ENCODE measurements around the gene QKI. TPM values are rescaled to one million over a fixed set of nuclear protein-coding genes. Genes with fewer than 3 reads are reported as not detected.

Gene QKI
- total RNA-seq, 4 donors from 2014 or later: 283 to 425 (median 344) TPM

DNA sequence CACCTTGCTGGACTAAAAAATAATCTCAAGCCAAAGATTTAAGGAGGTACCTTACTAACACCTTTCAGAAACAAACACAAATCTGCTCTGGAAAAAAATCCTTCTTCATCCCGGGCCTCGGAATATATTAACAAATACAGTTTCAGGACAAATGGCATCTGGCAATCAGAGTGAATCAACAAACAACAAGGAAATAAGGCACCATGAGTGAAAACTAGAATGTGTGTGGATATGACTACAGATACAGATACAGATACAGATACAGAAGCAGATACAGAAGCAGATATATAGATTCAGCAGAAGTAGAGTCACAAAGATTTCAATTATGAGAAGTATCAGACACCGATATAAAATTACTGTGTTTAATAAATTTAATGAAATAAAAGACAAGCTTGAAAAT, 178.4 kb downstream of the QKI start:
- ATAC-seq: no peak

DNA sequence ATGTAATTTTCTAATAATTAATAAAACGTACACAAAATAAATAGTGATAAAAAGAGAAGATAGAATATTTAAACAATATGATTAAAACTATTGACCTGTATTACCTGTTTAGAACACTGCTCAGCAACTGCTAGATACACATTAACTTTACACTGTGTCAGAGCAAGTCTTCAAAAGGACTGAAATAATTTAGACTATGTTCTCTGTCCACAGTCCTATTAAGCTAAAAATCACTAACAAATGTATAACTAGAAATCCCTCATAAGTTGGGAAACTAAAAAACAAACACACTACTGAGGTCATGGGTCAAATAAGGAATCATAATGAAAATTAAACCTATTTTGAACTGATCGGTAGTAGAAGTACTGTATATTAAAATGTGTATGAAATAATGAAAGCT, 181.7 kb downstream of the QKI start:
- Histone ChIP-seq H3K4me1 (no peaks in the 10 kb centered on the region), H3K27me3 (no peaks in the 10 kb centered on the region), H3K4me3 (no peak overlapping the region), H3K9me3 (peaks cover 0 to 16% (median 3%) of the 10 kb centered on the region in 3 donors), H3K27ac (no peak overlapping the region), H3K36me3 (no peaks in the 10 kb centered on the region)
- no peak for DNase-seq
- no peak for ATAC-seq
- intact Hi-C loops (cut with DNase I; ENCODE audit: low total_unique reads) (no loop called here), in situ Hi-C loops (cut with MboI; ENCODE audit: low sequenced_read_pairs in 4 of 4) (loop anchor here in 2 of 4 donors (25.0 kb wide), 2 partner anchors 366 to 516 kb away; no protein-coding TSS in a partner anchor)
- no peak for TF ChIP-seq POLR2A (IDR thresholded peaks at IDR 0.05)
- TF ChIP-seq, protein P1, sequence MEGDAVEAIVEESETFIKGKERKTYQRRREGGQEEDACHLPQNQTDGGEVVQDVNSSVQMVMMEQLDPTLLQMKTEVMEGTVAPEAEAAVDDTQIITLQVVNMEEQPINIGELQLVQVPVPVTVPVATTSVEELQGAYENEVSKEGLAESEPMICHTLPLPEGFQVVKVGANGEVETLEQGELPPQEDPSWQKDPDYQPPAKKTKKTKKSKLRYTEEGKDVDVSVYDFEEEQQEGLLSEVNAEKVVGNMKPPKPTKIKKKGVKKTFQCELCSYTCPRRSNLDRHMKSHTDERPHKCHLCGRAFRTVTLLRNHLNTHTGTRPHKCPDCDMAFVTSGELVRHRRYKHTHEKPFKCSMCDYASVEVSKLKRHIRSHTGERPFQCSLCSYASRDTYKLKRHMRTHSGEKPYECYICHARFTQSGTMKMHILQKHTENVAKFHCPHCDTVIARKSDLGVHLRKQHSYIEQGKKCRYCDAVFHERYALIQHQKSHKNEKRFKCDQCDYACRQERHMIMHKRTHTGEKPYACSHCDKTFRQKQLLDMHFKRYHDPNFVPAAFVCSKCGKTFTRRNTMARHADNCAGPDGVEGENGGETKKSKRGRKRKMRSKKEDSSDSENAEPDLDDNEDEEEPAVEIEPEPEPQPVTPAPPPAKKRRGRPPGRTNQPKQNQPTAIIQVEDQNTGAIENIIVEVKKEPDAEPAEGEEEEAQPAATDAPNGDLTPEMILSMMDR (IDR thresholded peaks at IDR 0.05 in 4 of 5, conservative IDR thresholded peaks at IDR 0.05 in 1 of 5): no peak

More for the DNA sequence above, 178.4 kb downstream of the QKI start:
- in situ Hi-C loops (cut with MboI; ENCODE audit: low sequenced_read_pairs in 4 of 4): loop anchor here in 2 of 4 donors (25.0 kb wide), 2 partner anchors 369 to 519 kb away; no protein-coding TSS in a partner anchor
- TF ChIP-seq POLR2A (IDR thresholded peaks at IDR 0.05): no peak
- TF ChIP-seq, protein P1 (IDR thresholded peaks at IDR 0.05 in 4 of 5, conservative IDR thresholded peaks at IDR 0.05 in 1 of 5): no peak
- Histone ChIP-seq H3K9me3 (peaks cover 0 to 19% (median 3%) of the 10 kb centered on the region in 3 donors), H3K27ac (no peak overlapping the region), H3K4me1 (peaks cover 5 to 7% of the 10 kb centered on the region in 2 donors), H3K4me3 (no peak overlapping the region), H3K36me3 (no peaks in the 10 kb centered on the region), H3K27me3 (no peaks in the 10 kb centered on the region)
- no peak for DNase-seq
- intact Hi-C loops (cut with DNase I; ENCODE audit: low total_unique reads): no loop called here

DNA sequence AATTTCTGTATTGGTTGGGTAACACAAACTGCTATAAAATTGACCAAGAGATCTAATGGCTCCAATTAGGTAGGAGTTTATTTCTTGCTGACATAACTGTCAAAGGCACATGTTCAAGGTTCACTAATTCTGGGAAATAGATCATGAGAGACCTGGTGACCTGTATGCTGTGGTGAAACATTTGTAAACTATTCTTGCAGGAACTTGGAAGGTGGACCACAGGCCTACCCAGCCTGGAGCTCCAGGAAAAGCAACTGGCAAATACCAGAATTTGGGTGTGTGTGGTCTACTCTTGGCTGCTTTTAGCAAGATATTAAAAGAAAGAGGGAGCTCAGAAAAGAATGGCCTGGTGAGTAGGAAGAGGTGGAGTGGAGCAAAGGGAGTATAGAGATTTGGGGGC, 184.6 kb downstream of the QKI start:
- H3K36me3 ChIP-seq: no peaks in the 10 kb centered on the region
- no peaks in the 10 kb centered on the region for H3K27me3 ChIP-seq
- in situ Hi-C loops (cut with MboI; ENCODE audit: low sequenced_read_pairs in 4 of 4): loop anchor here in 2 of 4 donors (25.0 kb wide), 2 partner anchors 363 to 513 kb away; no protein-coding TSS in a partner anchor
- intact Hi-C loops (cut with DNase I; ENCODE audit: low total_unique reads): no loop called here
- TF ChIP-seq POLR2A (IDR thresholded peaks at IDR 0.05): no peak
- TF ChIP-seq, protein P1 (IDR thresholded peaks at IDR 0.05 in 4 of 5, conservative IDR thresholded peaks at IDR 0.05 in 1 of 5): no peak
- no peak for ATAC-seq
- H3K27ac ChIP-seq: no peak overlapping the region
- no peaks in the 10 kb centered on the region for H3K9me3 ChIP-seq
- no peak overlapping the region for H3K4me3 ChIP-seq
- no peaks in the 10 kb centered on the region for H3K4me1 ChIP-seq
- no peak for DNase-seq

DNA sequence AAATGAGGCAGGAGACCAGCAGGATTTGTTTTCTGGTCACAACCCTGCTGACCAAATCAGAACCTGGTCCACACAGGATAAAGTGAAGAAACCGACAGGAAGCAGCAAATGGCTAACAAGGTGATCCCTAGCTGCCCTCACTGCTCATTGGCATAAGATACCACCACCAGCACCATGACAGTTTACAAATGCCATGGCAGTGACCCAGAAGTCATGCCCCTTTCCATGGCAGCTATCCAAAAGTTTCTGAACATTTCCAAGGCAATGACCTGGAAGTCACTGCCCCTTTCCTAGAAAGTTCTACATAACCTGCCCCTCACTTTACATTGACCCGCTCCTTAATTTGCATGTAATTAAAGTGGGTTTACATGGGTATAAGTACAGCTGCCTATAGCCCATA, 185.2 kb downstream of the QKI start:
- no peaks in the 10 kb centered on the region for H3K9me3 ChIP-seq
- ATAC-seq (peak in 1 of 2 donors; percentile 4), DNase-seq (no peak)
- no peaks in the 10 kb centered on the region for H3K27me3 ChIP-seq
- H3K36me3 ChIP-seq: no peaks in the 10 kb centered on the region
- TF ChIP-seq, protein P1 (IDR thresholded peaks at IDR 0.05 in 4 of 5, conservative IDR thresholded peaks at IDR 0.05 in 1 of 5): no peak
- no peak for TF ChIP-seq POLR2A (IDR thresholded peaks at IDR 0.05)
- in situ Hi-C loops (cut with MboI; ENCODE audit: low sequenced_read_pairs in 4 of 4): loop anchor here in 2 of 4 donors (25.0 kb wide), 2 partner anchors 363 to 513 kb away; no protein-coding TSS in a partner anchor
- no peaks in the 10 kb centered on the region for H3K4me1 ChIP-seq
- intact Hi-C loops (cut with DNase I; ENCODE audit: low total_unique reads): no loop called here
- no peak overlapping the region for H3K4me3 ChIP-seq
- no peak overlapping the region for H3K27ac ChIP-seq

DNA sequence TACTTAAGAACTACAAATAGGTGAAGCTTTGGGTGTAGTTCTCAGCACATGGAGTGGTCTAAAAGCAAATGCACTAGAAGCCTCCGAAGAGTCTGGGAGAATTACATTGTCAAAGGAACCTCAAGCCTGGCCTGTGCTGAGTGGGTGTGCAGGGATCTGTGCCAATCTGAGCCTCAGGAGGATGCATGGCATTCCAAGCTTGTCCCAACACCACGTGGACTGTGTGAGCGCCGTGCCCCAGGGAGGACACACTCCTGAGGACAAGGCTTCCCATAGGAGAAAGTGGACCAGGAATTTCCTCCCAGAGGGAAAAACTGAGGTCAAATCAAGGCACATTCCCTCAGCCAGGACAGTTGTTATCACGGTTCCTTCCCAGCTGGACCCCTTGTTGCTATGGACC, 185.8 kb downstream of the QKI start:
- no peak overlapping the region for H3K27ac ChIP-seq
- TF ChIP-seq POLR2A (IDR thresholded peaks at IDR 0.05): no peak
- TF ChIP-seq, protein P1 (IDR thresholded peaks at IDR 0.05 in 4 of 5, conservative IDR thresholded peaks at IDR 0.05 in 1 of 5): no peak
- no peaks in the 10 kb centered on the region for H3K4me1 ChIP-seq
- H3K27me3 ChIP-seq: no peaks in the 10 kb centered on the region
- in situ Hi-C loops (cut with MboI; ENCODE audit: low sequenced_read_pairs in 4 of 4) (no loop called here), intact Hi-C loops (cut with DNase I; ENCODE audit: low total_unique reads) (no loop called here)
- DNase-seq: no peak
- no peaks in the 10 kb centered on the region for H3K36me3 ChIP-seq
- no peak for ATAC-seq
- H3K9me3 ChIP-seq: no peaks in the 10 kb centered on the region
- H3K4me3 ChIP-seq: no peak overlapping the region

All from gastrocnemius medialis (tissue), 4 donors.